DMS79 (cell line): Measurements from ENCODE around the gene ARFIP1.
"Not testable (repeated sequence)": the region's sequence is repeated elsewhere in the genome, so short reads cannot be mapped to it uniquely, and the experiment has no call there.

ENCODE experiments used
- DNase-seq: peaks from one replicate; lab custom pipeline; 2025; lab: John Stamatoyannopoulos, UW

Gene ARFIP1

GRCh38 chr4:152847376-152847775, 67.6 kb downstream of the ARFIP1 start:
- DNase-seq = no peak

GRCh38 chr4:152848508-152848907, 68.8 kb downstream of the ARFIP1 start:
- DNase-seq = no peak

GRCh38 chr4:152849350-152849749, 69.6 kb downstream of the ARFIP1 start:
- no peak for DNase-seq

- no peak for DNase-seq
These were observed 70.6 kb downstream of the ARFIP1 start for GRCh38 chr4:152850377-152850776.

GRCh38 chr4:152851226-152851625, 71.5 kb downstream of the ARFIP1 start:
- no peak for DNase-seq

GRCh38 chr4:152853293-152853692, 73.5 kb downstream of the ARFIP1 start:
- no peak for DNase-seq

- DNase-seq = not testable (repeated sequence)
These were observed 74.3 kb downstream of the ARFIP1 start for GRCh38 chr4:152854016-152854415.

- DNase-seq = no peak
These were observed 77.2 kb downstream of the ARFIP1 start for GRCh38 chr4:152856960-152857359.

GRCh38 chr4:152858934-152859333, 79.2 kb downstream of the ARFIP1 start:
- no peak for DNase-seq

- no peak for DNase-seq
These were observed 80.3 kb downstream of the ARFIP1 start for GRCh38 chr4:152860046-152860445.

- no peak for DNase-seq
These were observed 82.9 kb downstream of the ARFIP1 start for GRCh38 chr4:152862608-152863007.

GRCh38 chr4:152864361-152864760, 84.6 kb downstream of the ARFIP1 start:
- DNase-seq = no peak

GRCh38 chr4:152866432-152866993, 86.8 kb downstream of the ARFIP1 start:
- DNase-seq = not testable (repeated sequence)

GRCh38 chr4:152870606-152871005, 90.9 kb downstream of the ARFIP1 start:
- no peak for DNase-seq

GRCh38 chr4:152875261-152875660, 95.5 kb downstream of the ARFIP1 start:
- DNase-seq = no peak

GRCh38 chr4:152877868-152878267, 98.1 kb downstream of the ARFIP1 start:
- no peak for DNase-seq

GRCh38 chr4:152880263-152880662, 100.5 kb downstream of the ARFIP1 start:
- no peak for DNase-seq

GRCh38 chr4:152881974-152882373, 102.2 kb downstream of the ARFIP1 start:
- no peak for DNase-seq

- DNase-seq = no peak
These were observed 105.4 kb downstream of the ARFIP1 start for GRCh38 chr4:152885185-152885584.

GRCh38 chr4:152886201-152886600, 106.4 kb downstream of the ARFIP1 start:
- no peak for DNase-seq

GRCh38 chr4:152887981-152888380, 108.2 kb downstream of the ARFIP1 start:
- no peak for DNase-seq

- DNase-seq = no peak
These were observed 113.2 kb downstream of the ARFIP1 start for GRCh38 chr4:152892974-152893373.

- DNase-seq = no peak
These were observed 114.9 kb downstream of the ARFIP1 start for GRCh38 chr4:152894673-152895072.

- DNase-seq = no peak
These were observed 117.1 kb downstream of the ARFIP1 start for GRCh38 chr4:152896811-152897210.

GRCh38 chr4:152898133-152898532, 118.4 kb downstream of the ARFIP1 start:
- DNase-seq = not testable (repeated sequence)
